HEK293 (cell line): ENCODE data around the gene DSCAM.

Source experiments
- CTCF ChIA-PET: fragments of 350-600 bp; formaldehyde crosslinking; extraction: SDS; loops from one replicate; lab custom pipeline; 2021; ENCODE audit warnings: antibody characterized with exemption; lab: Yijun Ruan, JAX
- POLR2A ChIA-PET: fragments of 300-600 bp; formaldehyde crosslinking; extraction: SDS; loops from one replicate; lab custom pipeline; 2020; ENCODE audit warnings: antibody characterized with exemption, inconsistent platforms; lab: Yijun Ruan, JAX
- H3K27ac ChIP-seq: fragments of 200-500 bp; sonication (Bioruptor generic); 2 replicates; pipeline ENCODE4 v1.5.1; 2014; ENCODE audit warnings: low read depth, low read length, control low read depth, inconsistent platforms; ENCODE audit errors: extremely low read depth
- H3K36me3 ChIP-seq, 2 experiments: fragments of 200-500 bp in 1 of 2; sonication (Bioruptor generic) in 1 of 2; 1 replicate in 1 of 2; 2 replicates in 1 of 2; pipeline ENCODE4 v1.5.1; 2014 to 2017; ENCODE audit warnings: inconsistent platforms in 2 of 2, low read length in 2 of 2; ENCODE audit not compliant: control insufficient read depth in 2 of 2, insufficient read depth in 1 of 2
- H3K4me1 ChIP-seq: fragments of 200-500 bp; sonication (Bioruptor generic); 2 replicates; pipeline ENCODE4 v1.5.1; 2014; ENCODE audit warnings: mild to moderate bottlenecking, low read length, inconsistent platforms; ENCODE audit not compliant: control insufficient read depth, insufficient read depth
- H3K4me3 ChIP-seq: 2 replicates; pipeline ENCODE4 v1.5.1; 2011; ENCODE audit warnings: low read depth, mild to moderate bottlenecking, control low read depth, low read length, moderate library complexity
- H3K9me3 ChIP-seq: fragments of 200-500 bp; sonication (Bioruptor generic); 2 replicates; pipeline ENCODE4 v1.5.1; 2014; ENCODE audit warnings: low read depth, low read length, inconsistent platforms; ENCODE audit not compliant: control insufficient read depth, insufficient read depth
- AEBP2 ChIP-seq: fragments of 450-650 bp; formaldehyde crosslinking; IDR thresholded peaks from 2 replicates; pipeline ENCODE4 v1.5.1; 2016; ENCODE audit warnings: missing biosample characterization, missing genetic modification characterization, borderline replicate concordance
- GLIS2 ChIP-seq: fragments of 450-650 bp; formaldehyde crosslinking; IDR thresholded peaks from 2 replicates; pipeline ENCODE4 v1.5.1; 2016; ENCODE audit warnings: missing biosample characterization, missing genetic modification characterization
- KLF1 ChIP-seq: fragments of 450-650 bp; formaldehyde crosslinking; IDR thresholded peaks from 2 replicates; pipeline ENCODE4 v1.5.1; 2016; ENCODE audit warnings: missing biosample characterization, missing genetic modification characterization
- KLF17 ChIP-seq: fragments of 450-650 bp; formaldehyde crosslinking; IDR thresholded peaks from 2 replicates; pipeline ENCODE4 v1.5.1; 2016; ENCODE audit warnings: missing biosample characterization, missing genetic modification characterization
- KLF7 ChIP-seq: fragments of 450-650 bp; formaldehyde crosslinking; IDR thresholded peaks from 2 replicates; pipeline ENCODE4 v1.5.1; 2016; ENCODE audit warnings: missing biosample characterization, missing genetic modification characterization, borderline replicate concordance
- WT1 ChIP-seq: fragments of 450-650 bp; formaldehyde crosslinking; IDR thresholded peaks from 2 replicates; pipeline ENCODE4 v1.5.1; 2016; ENCODE audit warnings: missing biosample characterization, missing genetic modification characterization
- ZFP69B ChIP-seq: fragments of 450-650 bp; formaldehyde crosslinking; IDR thresholded peaks from 2 replicates; pipeline ENCODE4 v1.5.1; 2016; ENCODE audit warnings: missing biosample characterization, missing genetic modification characterization
- ZNF146 ChIP-seq: fragments of 450-650 bp; formaldehyde crosslinking; IDR thresholded peaks from 2 replicates; pipeline ENCODE4 v1.5.1; 2016; ENCODE audit warnings: missing biosample characterization, missing genetic modification characterization
- ZNF324 ChIP-seq: fragments of 450-650 bp; formaldehyde crosslinking; IDR thresholded peaks from 2 replicates; pipeline ENCODE4 v1.5.1; 2016; ENCODE audit warnings: missing biosample characterization, missing genetic modification characterization
- ZNF354C ChIP-seq: fragments of 450-650 bp; formaldehyde crosslinking; IDR thresholded peaks from 2 replicates; pipeline ENCODE4 v1.5.1; 2016; ENCODE audit warnings: missing biosample characterization, missing genetic modification characterization, low read depth, borderline replicate concordance
- ZNF366 ChIP-seq: fragments of 450-650 bp; formaldehyde crosslinking; conservative IDR thresholded peaks from 2 replicates; pipeline ENCODE4 v1.5.1; 2016; ENCODE audit warnings: missing biosample characterization, missing genetic modification characterization
- ZNF48 ChIP-seq: fragments of 450-650 bp; formaldehyde crosslinking; IDR thresholded peaks from 2 replicates; pipeline ENCODE4 v1.5.1; 2016; ENCODE audit warnings: missing biosample characterization, missing genetic modification characterization
- ZNF529 ChIP-seq: fragments of 450-650 bp; formaldehyde crosslinking; IDR thresholded peaks from 2 replicates; pipeline ENCODE4 v1.5.1; 2017; ENCODE audit warnings: missing genetic modification characterization, missing biosample characterization; ENCODE audit not compliant: insufficient replicate concordance
- ZNF544 ChIP-seq: fragments of 450-650 bp; formaldehyde crosslinking; IDR thresholded peaks from 2 replicates; pipeline ENCODE4 v1.5.0; 2017; ENCODE audit warnings: missing biosample characterization, missing genetic modification characterization
- ZNF600 ChIP-seq: fragments of 450-650 bp; formaldehyde crosslinking; IDR thresholded peaks from 2 replicates; pipeline ENCODE4 v1.5.1; 2016; ENCODE audit warnings: missing biosample characterization, missing genetic modification characterization
- ZNF629 ChIP-seq: fragments of 450-650 bp; formaldehyde crosslinking; IDR thresholded peaks from 2 replicates; pipeline ENCODE4 v1.5.1; 2017; ENCODE audit warnings: missing biosample characterization, missing genetic modification characterization
- ZNF654 ChIP-seq: fragments of 450-650 bp; formaldehyde crosslinking; IDR thresholded peaks from 2 replicates; pipeline ENCODE4 v1.5.1; 2016; ENCODE audit warnings: low read depth, missing biosample characterization, missing genetic modification characterization
- ZNF707 ChIP-seq: fragments of 450-650 bp; formaldehyde crosslinking; IDR thresholded peaks from 2 replicates; pipeline ENCODE4 v1.5.1; 2016; ENCODE audit warnings: missing biosample characterization, missing genetic modification characterization
- ZNF792 ChIP-seq: fragments of 450-650 bp; formaldehyde crosslinking; IDR thresholded peaks from 2 replicates; pipeline ENCODE4 v1.5.1; 2016; ENCODE audit warnings: missing biosample characterization, missing genetic modification characterization
- ZNF830 ChIP-seq: fragments of 450-650 bp; IDR thresholded peaks from 2 replicates; pipeline ENCODE4 v1.5.0; 2018; ENCODE audit warnings: missing biosample characterization, missing genetic modification characterization, low read depth, mild to moderate bottlenecking, moderate library complexity
- ZSCAN30 ChIP-seq: fragments of 450-650 bp; IDR thresholded peaks from 2 replicates; pipeline ENCODE4 v1.5.1; 2018; ENCODE audit warnings: missing biosample characterization, mild to moderate bottlenecking, missing genetic modification characterization, moderate library complexity
- TF ChIP-seq, protein P1 (sequence below): fragments of 450-650 bp; formaldehyde crosslinking; IDR thresholded peaks from 2 replicates; pipeline ENCODE4 v1.5.1; 2017; ENCODE audit warnings: missing biosample characterization, mild to moderate bottlenecking, missing genetic modification characterization, moderate library complexity

Gene DSCAM

GRCh38 chr21:40512590-40512989, 334.4 kb downstream of the DSCAM start:
- POLR2A ChIA-PET = no interaction called here
- CTCF ChIA-PET = interaction anchor here (0.6 to 2.0 kb wide), 15 partner anchors 11 to 463 kb away, joined by 3 to 16 read pairs (median 4); no protein-coding TSS in a partner anchor

DNA sequence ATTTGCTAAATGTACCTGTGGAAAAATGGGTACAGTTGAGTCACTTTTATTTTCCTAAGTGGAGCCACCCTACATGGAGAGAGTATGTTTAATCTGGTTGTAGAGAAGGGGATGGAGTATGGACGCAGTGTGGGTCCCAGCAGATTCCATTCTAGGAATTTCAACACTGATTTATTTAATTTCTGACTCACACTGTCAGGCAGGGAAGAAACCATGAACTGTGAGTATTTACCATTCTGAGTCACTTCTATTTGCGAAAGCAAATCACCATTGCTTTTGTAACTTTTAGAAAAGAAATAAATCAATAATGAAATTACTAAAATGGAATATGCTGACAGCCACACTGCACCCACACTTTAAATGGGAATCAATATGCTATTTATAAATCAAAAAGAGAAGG, 339.0 kb downstream of the DSCAM start:
- Histone ChIP-seq H3K4me1 (no peaks in the 10 kb centered on the region), H3K9me3 (no peaks in the 10 kb centered on the region), H3K4me3 (no peak overlapping the region), H3K27ac (no peak overlapping the region), H3K36me3 (no peaks in the 10 kb centered on the region)
- ChIA-PET CTCF (interaction anchor here (1.5 kb wide), 1 partner anchor 41 kb away, joined by 3 read pairs; no protein-coding TSS in a partner anchor), POLR2A (no interaction called here)
- TF ChIP-seq ZNF629 (tag by site-specific recombination) (no peak), KLF7 (no peak), KLF17 (tag by site-specific recombination) (no peak), ZNF366 (no peak), GLIS2 (tag by site-specific recombination) (no peak), ZNF600 (no peak), ZNF830 (no peak), WT1 (tag by site-specific recombination) (no peak), ZNF654 (no peak), ZNF544 (tag by site-specific recombination) (no peak), KLF1 (tag by site-specific recombination) (no peak), ZNF529 (tag by site-specific recombination) (no peak)
- TF ChIP-seq, protein P1, sequence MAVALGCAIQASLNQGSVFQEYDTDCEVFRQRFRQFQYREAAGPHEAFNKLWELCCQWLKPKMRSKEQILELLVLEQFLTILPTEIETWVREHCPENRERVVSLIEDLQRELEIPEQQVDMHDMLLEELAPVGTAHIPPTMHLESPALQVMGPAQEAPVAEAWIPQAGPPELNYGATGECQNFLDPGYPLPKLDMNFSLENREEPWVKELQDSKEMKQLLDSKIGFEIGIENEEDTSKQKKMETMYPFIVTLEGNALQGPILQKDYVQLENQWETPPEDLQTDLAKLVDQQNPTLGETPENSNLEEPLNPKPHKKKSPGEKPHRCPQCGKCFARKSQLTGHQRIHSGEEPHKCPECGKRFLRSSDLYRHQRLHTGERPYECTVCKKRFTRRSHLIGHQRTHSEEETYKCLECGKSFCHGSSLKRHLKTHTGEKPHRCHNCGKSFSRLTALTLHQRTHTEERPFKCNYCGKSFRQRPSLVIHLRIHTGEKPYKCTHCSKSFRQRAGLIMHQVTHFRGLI = no peak

More at GRCh38 chr21:40512590-40512989, 334.4 kb downstream of the DSCAM start:
- no peaks in the 10 kb centered on the region for H3K36me3 ChIP-seq
- no peak for TF ChIP-seq AEBP2
- TF ChIP-seq ZNF707 (tag by site-specific recombination) = no peak
- TF ChIP-seq ZNF146 (tag by site-specific recombination) = no peak
- no peak for TF ChIP-seq ZNF48
- no peak for TF ChIP-seq ZNF792 (tag by site-specific recombination)
- no peak for TF ChIP-seq ZNF354C (tag by site-specific recombination)
- no peak for TF ChIP-seq ZFP69B (tag by site-specific recombination)
- TF ChIP-seq ZNF654 = no peak
- no peak for TF ChIP-seq ZSCAN30 (tag by site-specific recombination)
- no peak for TF ChIP-seq ZNF324 (tag by site-specific recombination)
- H3K9me3 ChIP-seq = no peaks in the 10 kb centered on the region
- no peak overlapping the region for H3K4me3 ChIP-seq
- H3K4me1 ChIP-seq = no peaks in the 10 kb centered on the region
- H3K27ac ChIP-seq = no peak overlapping the region
